ENCODE data around the gene ITGA6. TPM values are rescaled to one million over a fixed set of nuclear protein-coding genes. Genes with fewer than 3 reads are reported as not detected.

Gene ITGA6
- total and polyA plus RNA-seq, 7 donors: 16.4 to 46.5 (median 25.9) TPM

DNA sequence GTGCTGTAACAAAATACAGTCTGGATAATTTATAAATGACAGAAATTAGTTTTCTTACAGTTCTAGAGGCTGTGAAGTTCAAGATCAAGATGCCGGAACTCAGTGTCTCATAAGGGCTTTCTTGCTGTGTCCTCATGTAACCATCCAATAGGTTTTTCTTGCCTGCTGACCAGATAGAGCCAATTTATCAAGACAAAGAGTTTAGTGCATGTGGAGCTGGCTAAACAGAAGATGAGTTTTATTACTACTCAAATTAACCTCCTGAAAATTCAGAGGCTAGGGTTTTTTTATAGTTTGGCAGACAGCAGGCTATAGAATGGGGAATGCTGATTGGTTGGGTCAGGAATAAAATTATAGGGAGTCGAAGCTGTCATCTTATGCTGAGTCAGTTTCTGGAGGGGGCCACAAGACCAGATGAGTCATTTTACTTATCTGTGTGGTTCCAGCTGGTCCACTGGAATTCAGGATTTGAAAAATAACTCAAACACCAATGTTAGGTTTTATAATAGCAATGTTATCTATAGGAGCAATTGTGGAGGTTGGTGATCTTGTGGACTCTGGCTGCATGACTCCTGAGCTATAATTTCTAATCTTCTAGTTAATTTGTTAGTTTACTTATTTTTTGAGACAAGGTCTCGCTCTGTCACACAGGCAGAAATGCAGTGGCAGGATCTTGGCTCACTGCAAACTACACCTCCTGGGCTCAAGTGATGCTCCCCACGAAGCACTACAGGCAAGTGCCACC is 125.3 kb downstream of the ITGA6 start:
- Histone ChIP-seq H3K4me1 (peaks cover 7% of the 10 kb centered on the region), H3K36me3 (ENCODE audit: insufficient read depth in 1 of 2, low read depth in 1 of 2) (no peaks in the 10 kb centered on the region), H3K27me3 (ENCODE audit: insufficient read depth in 3 of 3, low read length in 2 of 3) (no peaks in the 10 kb centered on the region), H3K9me3 (no peaks in the 10 kb centered on the region), H3K4me3 (no peak overlapping the region), H3K27ac (no peak overlapping the region)
- DNase-seq (no peak), ATAC-seq (no peak)
- 80 to 94% (median 84%) methylated on average over 4 of the region's 4 CpGs for WGBS, 3 donors
- intact Hi-C loops (cut with DNase I): no loop called here
- TF ChIP-seq, protein P1, sequence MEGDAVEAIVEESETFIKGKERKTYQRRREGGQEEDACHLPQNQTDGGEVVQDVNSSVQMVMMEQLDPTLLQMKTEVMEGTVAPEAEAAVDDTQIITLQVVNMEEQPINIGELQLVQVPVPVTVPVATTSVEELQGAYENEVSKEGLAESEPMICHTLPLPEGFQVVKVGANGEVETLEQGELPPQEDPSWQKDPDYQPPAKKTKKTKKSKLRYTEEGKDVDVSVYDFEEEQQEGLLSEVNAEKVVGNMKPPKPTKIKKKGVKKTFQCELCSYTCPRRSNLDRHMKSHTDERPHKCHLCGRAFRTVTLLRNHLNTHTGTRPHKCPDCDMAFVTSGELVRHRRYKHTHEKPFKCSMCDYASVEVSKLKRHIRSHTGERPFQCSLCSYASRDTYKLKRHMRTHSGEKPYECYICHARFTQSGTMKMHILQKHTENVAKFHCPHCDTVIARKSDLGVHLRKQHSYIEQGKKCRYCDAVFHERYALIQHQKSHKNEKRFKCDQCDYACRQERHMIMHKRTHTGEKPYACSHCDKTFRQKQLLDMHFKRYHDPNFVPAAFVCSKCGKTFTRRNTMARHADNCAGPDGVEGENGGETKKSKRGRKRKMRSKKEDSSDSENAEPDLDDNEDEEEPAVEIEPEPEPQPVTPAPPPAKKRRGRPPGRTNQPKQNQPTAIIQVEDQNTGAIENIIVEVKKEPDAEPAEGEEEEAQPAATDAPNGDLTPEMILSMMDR (IDR thresholded peaks at IDR 0.05): no peak

DNA sequence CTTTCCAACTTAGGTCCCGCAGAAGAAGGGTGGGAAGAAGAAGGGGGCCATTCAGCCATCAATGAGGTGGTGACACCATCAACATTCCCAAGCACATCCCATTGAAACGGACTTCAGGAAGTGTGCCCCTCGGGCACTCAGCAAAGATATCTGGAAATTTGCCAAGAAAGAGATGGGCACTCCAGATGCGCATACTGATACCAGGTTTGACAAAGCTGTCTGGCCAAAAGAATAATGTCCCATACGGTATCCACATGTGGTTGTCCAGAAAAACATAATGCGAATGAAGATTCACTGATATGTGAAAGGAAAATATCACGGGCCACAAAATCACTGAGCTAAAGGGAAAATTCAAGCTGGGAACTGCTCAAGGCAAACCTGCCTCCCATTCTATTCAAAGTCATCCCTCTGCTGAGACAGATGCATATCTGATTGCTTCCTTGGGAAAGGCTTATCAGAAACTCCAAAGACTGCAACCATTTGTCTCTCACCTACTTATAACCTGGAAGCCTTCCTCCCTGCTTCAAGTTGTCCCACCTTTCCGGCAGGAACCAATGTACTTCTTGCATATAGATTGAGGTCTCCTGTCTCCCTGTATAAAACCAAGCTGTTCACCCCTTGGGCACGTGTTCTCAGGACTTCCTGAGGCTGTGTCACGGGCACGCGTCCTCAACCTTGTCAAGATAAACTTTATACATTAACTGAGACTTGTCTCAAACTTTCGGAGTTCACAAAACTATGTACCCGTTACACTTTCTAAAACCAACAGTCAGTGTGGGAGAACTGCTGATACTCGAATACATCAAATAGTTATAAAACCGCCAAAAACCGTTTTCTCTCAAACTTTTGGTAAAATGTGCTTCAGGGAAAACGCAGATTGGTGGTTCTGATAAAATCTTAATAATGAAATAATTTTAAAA is 127.2 kb downstream of the ITGA6 start:
- WGBS, 3 donors: 68% methylated on average over 18 of the region's 18 CpGs
- Histone ChIP-seq H3K27me3 (ENCODE audit: insufficient read depth in 3 of 3, low read length in 2 of 3) (no peaks in the 10 kb centered on the region), H3K9me3 (no peaks in the 10 kb centered on the region), H3K36me3 (ENCODE audit: insufficient read depth in 1 of 2, low read depth in 1 of 2) (no peaks in the 10 kb centered on the region), H3K27ac (peak overlapping the region; percentile 91), H3K4me1 (peaks cover 7% of the 10 kb centered on the region), H3K4me3 (peak overlapping the region; percentile 85)
- ATAC-seq (no peak), DNase-seq (no peak)
- TF ChIP-seq, protein P1 (IDR thresholded peaks at IDR 0.05): no peak
- intact Hi-C loops (cut with DNase I): no loop called here

DNA sequence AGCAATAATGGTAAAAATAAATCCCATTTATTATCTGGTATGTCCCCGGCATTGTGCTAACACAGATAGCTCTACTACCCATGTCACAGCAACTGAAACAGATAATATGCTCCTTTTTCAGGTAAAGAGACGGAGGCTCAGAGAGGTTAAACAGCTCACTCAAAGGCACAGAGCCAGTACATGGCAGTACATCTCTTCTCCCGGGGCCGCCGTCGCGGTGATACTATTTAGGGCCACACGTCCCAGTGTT is 127.8 kb downstream of the ITGA6 start:
- no peaks in the 10 kb centered on the region for H3K9me3 ChIP-seq
- TF ChIP-seq, protein P1 (IDR thresholded peaks at IDR 0.05): no peak
- no peaks in the 10 kb centered on the region for H3K27me3 ChIP-seq (ENCODE audit: insufficient read depth in 3 of 3, low read length in 2 of 3)
- ATAC-seq (no peak), DNase-seq (no peak)
- peak overlapping the region; percentile 91 for H3K27ac ChIP-seq
- H3K4me3 ChIP-seq: peak overlapping the region; percentile 85
- peaks cover 7% of the 10 kb centered on the region for H3K4me1 ChIP-seq
- WGBS, 3 donors: 9 to 11% (median 9%) methylated on average over 8 of the region's 8 CpGs
- H3K36me3 ChIP-seq (ENCODE audit: insufficient read depth in 1 of 2, low read depth in 1 of 2): no peaks in the 10 kb centered on the region
- intact Hi-C loops (cut with DNase I): no loop called here

Other genes with a start within 250 kb of the ITGA6 start
- 10 to 100 TPM in 3 of 4 donors, 1 to 10 TPM in 1; 9.8 to 20.4 (median 11.0) TPM for gene PDK1, start 128.5 kb downstream of the ITGA6 start, total RNA-seq
- gene PDK1, start 128.5 kb downstream of the ITGA6 start, polyA plus RNA-seq: 1 to 10 TPM; 3.3 to 4.0 (median 4.0) TPM

Measured in psoas muscle (tissue), 8 donors.